HG03520 (cell line): ENCODE measurements around the gene TRIM64.
"Not testable (repeated sequence)": the region's sequence is repeated elsewhere in the genome, so short reads cannot be mapped to it uniquely, and the experiment has no call there.

ENCODE experiments used
- ATAC-seq: cut with Tn5 transposase; IDR thresholded peaks from one replicate; pipeline ENCODE4 v1.9.1; 2021; ENCODE audit warnings: mild to moderate bottlenecking, moderate library complexity; ENCODE audit not compliant: unreplicated experiment

TRIM64 gene

GRCh38 chr11:89965737-89966136, at the start of gene TRIM64:
Gene TRIM64 (plus strand): TSS chr11:89966037. CDS start chr11:89968504, 2,467 bp downstream.
- not testable (repeated sequence) for ATAC-seq

DNA sequence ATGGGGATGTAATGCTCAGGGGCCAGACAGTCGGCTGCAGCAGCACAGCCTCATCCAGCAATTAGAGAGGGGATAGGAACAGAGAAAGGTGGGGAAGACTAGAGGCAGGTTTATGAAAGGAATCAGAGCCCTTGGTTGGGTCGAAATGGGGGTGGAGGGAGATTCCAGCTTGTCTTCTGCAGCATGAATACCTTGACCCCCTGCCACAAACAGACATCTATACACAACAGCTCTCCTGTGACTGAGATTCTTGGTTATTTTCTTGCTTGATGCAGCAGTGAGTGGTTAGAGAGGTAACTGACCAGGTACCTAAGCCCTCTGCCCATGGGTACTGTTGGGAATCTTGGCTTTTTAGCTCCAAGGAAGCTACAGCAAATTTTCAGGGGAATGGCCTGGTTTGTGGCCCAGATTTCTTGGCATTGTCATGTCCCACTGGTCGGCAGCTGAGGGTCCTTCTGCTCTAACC, 43.6 kb upstream of the TRIM64 start, which contains the start of gene TRIM49D1:
Gene TRIM49D1, minus strand, starts transcription at position 51 of the 466 bp plus-strand sequence. CDS start 4,535 bp downstream, outside the sequence.
- no peak for ATAC-seq

DNA sequence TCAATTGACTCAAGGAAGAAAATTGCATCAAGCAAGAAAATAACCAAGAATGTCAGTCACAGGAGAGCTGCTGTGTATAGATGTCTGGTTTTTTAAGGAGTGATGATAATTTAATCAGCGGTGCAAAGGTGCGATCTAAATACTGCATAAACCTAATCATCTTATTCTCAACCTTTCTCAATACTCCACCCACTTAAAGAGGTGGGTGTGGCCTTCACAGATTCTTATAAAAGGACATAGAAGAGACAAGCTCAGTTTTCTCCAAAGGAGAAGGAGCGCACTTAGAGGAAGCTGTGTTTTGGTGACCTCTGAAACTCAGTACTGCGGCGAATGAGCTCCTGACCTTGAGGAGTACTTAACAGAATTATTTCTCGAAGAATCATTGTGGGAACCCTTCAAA, 42.1 kb upstream of the TRIM64 start, which contains the start of gene TRIM49D2:
Gene TRIM49D2, plus strand, starts transcription at position 301 of the 400 bp plus-strand sequence. CDS start 2,698 bp downstream, outside the sequence.
- not testable (repeated sequence) for ATAC-seq

DNA sequence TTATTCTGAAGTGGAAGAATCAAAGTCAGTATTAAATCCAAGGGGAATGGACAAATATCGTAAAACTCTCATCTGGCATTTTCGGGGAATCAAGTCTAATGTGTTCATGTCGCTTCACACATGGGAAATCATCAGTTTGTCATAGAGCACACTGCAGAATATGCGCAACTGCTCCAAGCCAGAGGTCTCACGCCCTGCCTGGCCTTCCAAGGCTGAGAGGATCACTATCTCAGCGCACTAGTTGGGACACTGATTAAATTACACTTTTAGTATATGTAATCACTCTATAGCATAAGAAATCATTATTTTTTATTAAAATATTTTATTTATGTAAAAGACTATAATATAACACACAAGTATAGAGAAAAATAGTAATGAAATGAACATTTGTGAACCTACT, 5.0 kb upstream of the TRIM64 start:
- not testable (repeated sequence) for ATAC-seq
